ENCODE data around the gene CYP26C1.

Gene CYP26C1

DNA sequence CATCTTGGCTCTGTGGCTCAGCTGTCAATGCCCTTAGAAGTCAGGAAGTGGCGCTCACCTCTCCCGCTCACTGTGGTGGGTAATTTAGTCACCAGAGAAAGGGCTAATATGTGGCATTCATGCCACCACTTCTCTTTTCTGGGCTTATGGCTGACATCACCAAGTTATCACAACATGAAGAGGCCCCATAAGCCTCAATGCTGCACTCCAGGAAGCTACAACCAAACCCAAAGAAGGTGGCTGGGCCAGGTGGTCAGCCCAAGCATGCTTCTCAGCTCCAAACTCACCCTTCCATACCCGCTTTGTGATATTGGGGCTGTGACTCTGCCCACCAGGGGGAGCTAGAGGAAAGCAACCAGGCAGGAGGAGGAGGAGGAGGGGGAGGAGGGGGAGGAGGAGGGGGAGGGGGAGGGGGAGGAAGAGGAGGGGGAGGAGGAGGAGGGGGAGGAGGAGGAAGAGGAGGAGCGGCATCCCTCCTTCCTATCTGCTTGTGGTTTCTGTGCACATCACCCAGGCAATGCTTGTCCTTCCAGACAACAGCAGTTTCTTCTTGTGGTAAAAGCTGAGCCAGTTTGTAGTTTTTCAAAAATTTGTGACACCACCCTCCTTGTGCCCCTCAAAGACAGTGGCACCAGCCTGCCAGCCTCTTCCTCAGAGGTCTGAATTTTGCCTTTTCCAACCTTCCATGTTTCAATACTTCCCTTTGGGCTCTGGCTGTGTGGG lies 55.2 kb downstream of the CYP26C1 start:
- peak; percentile 65 for DNase-seq (ENCODE audit: low spot score)
